GM12878 (cell line): ENCODE data around the gene GRIP2. TPM values are rescaled to one million over a fixed set of nuclear protein-coding genes. Genes with fewer than 3 reads are reported as not detected.

ENCODE experiments used
- ATAC-seq: fragments of 200-7000 bp; cut with Tn5 transposase; 3 replicates; pipeline ENCODE4 v1.9.1; 2020; ENCODE audit warnings: mild to moderate bottlenecking, moderate library complexity
- BruUV-seq: library from RNA; stranded (reverse); fragments of 400-500 nt; replicated peaks from 2 replicates; lab custom pipeline; 2021; lab: Mats Ljungman, UMichigan
- CTCF ChIA-PET: fragments of 300-600 bp; sonication (Branson Sonifier 250); formaldehyde crosslinking; extraction: SDS; loops from one replicate; lab custom pipeline; 2021; ENCODE audit warnings: inconsistent platforms; lab: Yijun Ruan, JAX
- POLR2A ChIA-PET: fragments of 350-600 bp; formaldehyde crosslinking; extraction: SDS; loops from one replicate; lab custom pipeline; 2021; ENCODE audit warnings: inconsistent platforms; lab: Charles Lee
- RAD21 ChIA-PET: fragments of 300-600 bp; sonication (Branson Sonifier 250); formaldehyde crosslinking; loops from one replicate; lab custom pipeline; 2023; ENCODE audit warnings: antibody characterized with exemption; ENCODE audit not compliant: unreplicated experiment; lab: Charles Lee
- SMC1A ChIA-PET: fragments of 300-600 bp; sonication (Branson Sonifier 250); formaldehyde crosslinking; loops from one replicate; lab custom pipeline; 2023; ENCODE audit not compliant: unreplicated experiment, uncharacterized antibody; lab: Charles Lee
- DNase-seq: peaks from one replicate; pipeline ENCODE4 v3.0.0-alpha.2; 2011; ENCODE audit warnings: low read depth, low spot score
- FAIRE-seq: peaks from 3 replicates; lab custom pipeline; 2011; peaks lifted over from hg19 to GRCh38; lab: Jason Lieb, UNC
- H2AFZ ChIP-seq: 2 replicates; pipeline ENCODE4 v1.6.0; 2011; ENCODE audit warnings: low read depth, low read length, control low read depth; ENCODE audit not compliant: control insufficient read depth
- H3K27ac ChIP-seq: 2 replicates; pipeline ENCODE4 v1.5.1; 2011; ENCODE audit warnings: control low read depth; ENCODE audit not compliant: control insufficient read depth, insufficient read depth
- H3K27me3 ChIP-seq, 2 experiments: replicated peaks in 1 of 2; 2 replicates each; pipeline versions ENCODE4 v1.6.0 to v1.6.1; 2011; ENCODE audit warnings: low read length in 1 of 2; ENCODE audit not compliant: control insufficient read depth in 2 of 2, insufficient read depth in 2 of 2
- H3K36me3 ChIP-seq, 2 experiments: 2 replicates each; pipeline ENCODE4 v1.5.1; 2011; ENCODE audit warnings: low read length in 1 of 2; ENCODE audit not compliant: control insufficient read depth in 2 of 2, insufficient read depth in 2 of 2
- H3K4me1 ChIP-seq: 2 replicates; pipeline ENCODE4 v1.6.1; 2011; ENCODE audit warnings: mild to moderate bottlenecking, low read length, moderate library complexity, mixed read lengths; ENCODE audit not compliant: control insufficient read depth, insufficient read depth
- H3K4me2 ChIP-seq: 2 replicates; pipeline ENCODE4 v1.6.0; 2011; ENCODE audit warnings: control low read depth; ENCODE audit not compliant: control insufficient read depth, insufficient read depth
- H3K4me3 ChIP-seq: fragments of 200-600 bp; sonication (generic); 2 replicates; pipeline ENCODE4 v1.5.1; 2016
- H3K79me2 ChIP-seq: 2 replicates; pipeline ENCODE4 v1.6.0; 2011; ENCODE audit warnings: low read length; ENCODE audit not compliant: control insufficient read depth, insufficient read depth
- H3K9ac ChIP-seq: 2 replicates; pipeline ENCODE4 v1.8.0; 2011; ENCODE audit warnings: low read length, control low read depth, mixed read lengths; ENCODE audit not compliant: control insufficient read depth, insufficient read depth
- H3K9me3 ChIP-seq: replicated peaks from 3 replicates; pipeline ENCODE4 v1.5.1; 2011; ENCODE audit warnings: mild to moderate bottlenecking, low read length; ENCODE audit not compliant: control insufficient read depth, insufficient read depth
- H4K20me1 ChIP-seq: 2 replicates; pipeline ENCODE4 v1.6.0; 2011; ENCODE audit not compliant: control insufficient read depth, insufficient read depth
- ATF2 ChIP-seq: IDR thresholded peaks from 2 replicates; pipeline ENCODE4 v1.6.1; 2012; ENCODE audit warnings: low read length, inconsistent platforms
- BHLHE40 ChIP-seq, 2 experiments: fragments of 450-650 bp in 1 of 2; IDR thresholded peaks; 2 replicates each; pipeline ENCODE4 v1.6.1; 2011 to 2017; ENCODE audit warnings: low read depth in 2 of 2, borderline replicate concordance in 1 of 2, improper control_type of control experiment in 1 of 2, low read length in 1 of 2, mild to moderate bottlenecking in 1 of 2
- BMI1 ChIP-seq: fragments of 450-650 bp; IDR thresholded peaks from 2 replicates; pipeline ENCODE4 v1.6.1; 2016; ENCODE audit warnings: mild to moderate bottlenecking, moderate library complexity, borderline replicate concordance
- CEBPB ChIP-seq, 2 experiments: fragments of 150-350 bp in 1 of 2; IDR thresholded peaks; 2 replicates each; pipeline ENCODE4 v1.6.1; 2012 to 2014; ENCODE audit warnings: low read depth in 2 of 2, low read length in 2 of 2, borderline replicate concordance in 1 of 2, inconsistent platforms in 1 of 2
- HDGF ChIP-seq: fragments of 450-650 bp; IDR thresholded peaks from 2 replicates; pipeline ENCODE4 v1.6.1; 2016; ENCODE audit warnings: antibody characterized with exemption
- IKZF2 ChIP-seq, 2 experiments: fragments of 450-650 bp; IDR thresholded peaks; 2 replicates each; pipeline ENCODE4 v1.6.1; 2017; ENCODE audit warnings: mild to moderate bottlenecking in 2 of 2, moderate library complexity in 2 of 2
- MXI1 ChIP-seq: fragments of 150-350 bp; IDR thresholded peaks from 2 replicates; pipeline ENCODE4 v1.6.1; 2011; ENCODE audit warnings: low read depth, mild to moderate bottlenecking, inconsistent platforms, low read length, improper control_type of control experiment
- NBN ChIP-seq: fragments of 450-650 bp; IDR thresholded peaks from 2 replicates; pipeline ENCODE4 v1.6.1; 2016
- PAX8 ChIP-seq: fragments of 450-650 bp; IDR thresholded peaks from 2 replicates; pipeline ENCODE4 v1.6.1; 2017; ENCODE audit warnings: mild to moderate bottlenecking, moderate library complexity
- RB1 ChIP-seq: fragments of 450-650 bp; formaldehyde crosslinking; IDR thresholded peaks from 2 replicates; pipeline ENCODE4 v1.6.1; 2017; ENCODE audit warnings: mild to moderate bottlenecking, borderline replicate concordance
- RCOR1 ChIP-seq: conservative IDR thresholded peaks from 2 replicates; pipeline ENCODE4 v1.6.1; 2012; ENCODE audit warnings: low read depth, low read length, improper control_type of control experiment
- SMAD5 ChIP-seq: IDR thresholded peaks from 2 replicates; pipeline ENCODE4 v1.6.1; 2016; ENCODE audit warnings: antibody characterized with exemption, low read depth
- STAT3 ChIP-seq: IDR thresholded peaks from 2 replicates; pipeline ENCODE4 v1.6.1; 2011; ENCODE audit warnings: low read depth, low read length, improper control_type of control experiment
- TCF7 ChIP-seq: IDR thresholded peaks from 2 replicates; pipeline ENCODE4 v1.6.1; 2014; ENCODE audit warnings: antibody characterized with exemption, borderline replicate concordance
- YBX1 ChIP-seq: fragments of 450-650 bp; IDR thresholded peaks from 2 replicates; pipeline ENCODE4 v1.6.1; 2016; ENCODE audit warnings: antibody characterized with exemption
- ZNF207 ChIP-seq: fragments of 450-650 bp; IDR thresholded peaks from 2 replicates; pipeline ENCODE4 v1.6.1; 2014; ENCODE audit warnings: antibody characterized with exemption, mild to moderate bottlenecking, borderline replicate concordance
- ZZZ3 ChIP-seq: IDR thresholded peaks from 2 replicates; pipeline ENCODE4 v1.6.1; 2011; ENCODE audit warnings: low read depth; ENCODE audit not compliant: control insufficient read depth, insufficient read length
- WGBS: methylation state at CpG from one replicate; pipeline ENCODE4 v1.1.6; 2016; ENCODE audit warnings: low lambda C conversion rate; ENCODE audit not compliant: insufficient replicate concordance, insufficient coverage; ENCODE audit errors: missing lambda C conversion rate; 5-methylcytosine and 5-hydroxymethylcytosine counted together
- in situ Hi-C: fragments of 300-500 bp; cut with MboI; formaldehyde crosslinking; loops from 9 replicates; pipeline ENCODE4 v1.14.3; 2018; ENCODE audit warnings: mixed read lengths
- intact Hi-C: fragments of 100-400 bp; cut with micrococcal nuclease; formaldehyde crosslinking; loops from one replicate; pipeline ENCODE4 v1.14.2; 2022; ENCODE audit not compliant: unreplicated experiment
- polyA plus RNA-seq, 11 experiments: library from polyadenylated mRNA; depleted of rRNA in 4 of 11; unstranded in 6 of 11; stranded (reverse) in 5 of 11; fragments of >200 nt; fragmentation: Nextera tagmentation in 4 of 11; fragmentation: Illumina TruSeq in 1 of 11; extraction: Ambion mirVana in 4 of 11; extraction: Trizol in 1 of 11; gene quantifications; 1 replicate in 1 of 11; 2 replicates in 10 of 11; pipeline versions ENCODE4 v1.2.1 to v1.2.3, GENCODE V29; 2011 to 2016; ENCODE audit warnings: inconsistent platforms in 2 of 11, missing spikeins in 2 of 11, low read depth in 1 of 11
- total RNA-seq, 4 experiments: library from RNA; depleted of rRNA in 3 of 4; stranded (reverse); fragments of >200 nt in 3 of 4; fragmentation: Illumina TruSeq in 1 of 4; extraction: Trizol in 1 of 4; gene quantifications; 2 replicates each; pipeline versions ENCODE4 v1.2.1 to v1.2.3, GENCODE V29; 2013 to 2021

Gene GRIP2
- total and polyA plus RNA-seq, 10 of the 15 experiments (the other 5 are each of a cell fraction or from before 2014, with no cell fraction given), result not detected

- TF ChIP-seq RB1, result no peak
Measured at GRCh38 chr3:14577897-14578296, 37.8 kb upstream of the GRIP2 start (continued).

GRCh38 chr3:14576163-14576562 is 36.0 kb upstream of the GRIP2 start:
- DNase-seq (no peak), ATAC-seq (no peak), FAIRE-seq (no peak)
- TF ChIP-seq STAT3 (no peak), RCOR1 (no peak), ZZZ3 (no peak)
- ChIA-PET CTCF (no interaction called here), RAD21 (no interaction called here), POLR2A (no interaction called here), SMC1A (no interaction called here)
- in situ Hi-C loops, result no loop called here
- Histone ChIP-seq H3K27me3 (peaks cover 0 to 2% of the 10 kb centered on the region in 2 experiments; a peak in 1 of 4 replicates), H3K9me3 (no peaks in the 10 kb centered on the region), H3K4me1 (no peaks in the 10 kb centered on the region), H4K20me1 (no peaks in the 10 kb centered on the region), H2AFZ (no peak overlapping the region), H3K4me2 (no peak overlapping the region), H3K9ac (no peak overlapping the region), H3K4me3 (no peak overlapping the region), H3K27ac (no peak overlapping the region), H3K36me3 (no peaks in the 10 kb centered on the region), H3K79me2 (no peaks in the 10 kb centered on the region)
- intact Hi-C loops, result no loop called here
- BruUV-seq, result no TSS peak
- 32% methylated on average over 9 of the region's 9 CpGs for WGBS

- ChIA-PET CTCF (no interaction called here), RAD21 (no interaction called here)
- 68% methylated on average over 27 of the region's 27 CpGs for WGBS
- TF ChIP-seq HDGF (no peak), STAT3 (no peak), BHLHE40 (IDR thresholded peaks at IDR 0.05; ENCODE audit: borderline replicate concordance in 1 of 2, low read depth in 2 of 2, low read length in 1 of 2) (no peak), ATF2 (no peak), NBN (no peak), MXI1 (no peak), BMI1 (no peak), SMAD5 (no peak), YBX1 (no peak), IKZF2 (IDR thresholded peaks at IDR 0.05) (no peak), TCF7 (no peak), PAX8 (no peak), ZNF207 (no peak), CEBPB (IDR thresholded peaks at IDR 0.05; ENCODE audit: borderline replicate concordance in 1 of 2, low read depth in 2 of 2, low read length in 2 of 2) (no peak)
Measured at GRCh38 chr3:14574183-14574582, 34.0 kb upstream of the GRIP2 start.

More at GRCh38 chr3:14574183-14574582, 34.0 kb upstream of the GRIP2 start:
- no peak overlapping the region for H3K4me3 ChIP-seq
- H3K27ac ChIP-seq, result no peak overlapping the region
- ATAC-seq (no peak), FAIRE-seq (no peak), DNase-seq (no peak)
- ChIA-PET POLR2A (no interaction called here), SMC1A (no interaction called here)
- H3K36me3 ChIP-seq, result no peaks in the 10 kb centered on the region
- H3K27me3 ChIP-seq, result peaks cover 2% of the 10 kb centered on the region in 2 experiments; a peak in 3 of 4 replicates
- H3K9ac ChIP-seq, result no peak overlapping the region
- intact Hi-C loops (no loop called here), in situ Hi-C loops (no loop called here)
- no peaks in the 10 kb centered on the region for H3K79me2 ChIP-seq
- H3K9me3 ChIP-seq, result no peaks in the 10 kb centered on the region
- H3K4me2 ChIP-seq, result no peak overlapping the region
- no peaks in the 10 kb centered on the region for H4K20me1 ChIP-seq
- no TSS peak for BruUV-seq
- H3K4me1 ChIP-seq, result no peaks in the 10 kb centered on the region
- H2AFZ ChIP-seq, result no peak overlapping the region
